Skeletal muscle satellite cell (primary cell): Measurements from ENCODE around the gene MYRIP.
"Not testable (repeated sequence)": the region's sequence is repeated elsewhere in the genome, so short reads cannot be mapped to it uniquely, and the experiment has no call there.

Experiments
- H3K27me3 ChIP-seq: 2 replicates; pipeline ENCODE4 v1.7.0; 2013; ENCODE audit warnings: low read length; ENCODE audit not compliant: control insufficient read depth, insufficient read depth
- H3K36me3 ChIP-seq: 2 replicates; pipeline ENCODE4 v1.7.0; 2013; ENCODE audit warnings: mild to moderate bottlenecking, control low read depth, low read length; ENCODE audit not compliant: insufficient read depth
- H3K4me1 ChIP-seq: 2 replicates; pipeline ENCODE4 v1.7.0; 2013; ENCODE audit warnings: low read length; ENCODE audit not compliant: control insufficient read depth, insufficient read depth
- H3K4me2 ChIP-seq: 2 replicates; pipeline ENCODE4 v1.7.0; 2013; ENCODE audit warnings: mild to moderate bottlenecking, low read length
- H3K4me3 ChIP-seq: 2 replicates; pipeline ENCODE4 v1.7.0; 2013; ENCODE audit warnings: low read length
- H3K9ac ChIP-seq: 2 replicates; pipeline ENCODE4 v1.7.0; 2013; ENCODE audit warnings: mild to moderate bottlenecking, low read depth, low read length, moderate library complexity
- H3K9me3 ChIP-seq: replicated peaks from 2 replicates; pipeline ENCODE4 v1.7.0; 2013; ENCODE audit warnings: mild to moderate bottlenecking, control low read depth, low read length

The MYRIP gene

GRCh38 chr3:40012381-40012780 is 203.0 kb downstream of the MYRIP start:
- H3K27me3 ChIP-seq: peaks cover 3% of the 10 kb centered on the region
- H3K4me3 ChIP-seq: no peak overlapping the region
- H3K4me2 ChIP-seq: no peak overlapping the region
- no peak overlapping the region for H3K9ac ChIP-seq
- H3K36me3 ChIP-seq: no peaks in the 10 kb centered on the region
- H3K9me3 ChIP-seq: no peaks in the 10 kb centered on the region
- no peaks in the 10 kb centered on the region for H3K4me1 ChIP-seq

- peaks cover under 1% of the 10 kb centered on the region for H3K27me3 ChIP-seq
Observed at GRCh38 chr3:40016391-40016790, 207.0 kb downstream of the MYRIP start.

GRCh38 chr3:40018369-40018768 is 209.0 kb downstream of the MYRIP start:
- H3K4me3 ChIP-seq: no peak overlapping the region
- no peaks in the 10 kb centered on the region for H3K27me3 ChIP-seq
- H3K9ac ChIP-seq: no peak overlapping the region
- no peaks in the 10 kb centered on the region for H3K9me3 ChIP-seq
- H3K4me1 ChIP-seq: no peaks in the 10 kb centered on the region
- no peak overlapping the region for H3K4me2 ChIP-seq
- no peaks in the 10 kb centered on the region for H3K36me3 ChIP-seq

More at GRCh38 chr3:40016391-40016790, 207.0 kb downstream of the MYRIP start:
- Histone ChIP-seq H3K9ac (no peak overlapping the region), H3K4me1 (no peaks in the 10 kb centered on the region), H3K9me3 (no peaks in the 10 kb centered on the region), H3K36me3 (no peaks in the 10 kb centered on the region), H3K4me3 (no peak overlapping the region), H3K4me2 (no peak overlapping the region)

- H3K9ac ChIP-seq: no peak overlapping the region
- H3K4me1 ChIP-seq: no peaks in the 10 kb centered on the region
- no peak overlapping the region for H3K4me3 ChIP-seq
- H3K9me3 ChIP-seq: no peaks in the 10 kb centered on the region
- H3K4me2 ChIP-seq: no peak overlapping the region
- H3K36me3 ChIP-seq: no peaks in the 10 kb centered on the region
- H3K27me3 ChIP-seq: no peaks in the 10 kb centered on the region
Observed at GRCh38 chr3:40019376-40019775, 210.0 kb downstream of the MYRIP start.

GRCh38 chr3:40020689-40021088 is 211.3 kb downstream of the MYRIP start:
- Histone ChIP-seq H3K36me3 (no peaks in the 10 kb centered on the region), H3K9me3 (no peaks in the 10 kb centered on the region), H3K4me1 (no peaks in the 10 kb centered on the region), H3K4me3 (no peak overlapping the region), H3K9ac (no peak overlapping the region), H3K27me3 (no peaks in the 10 kb centered on the region), H3K4me2 (no peak overlapping the region)

GRCh38 chr3:40021338-40021737 is 211.9 kb downstream of the MYRIP start:
- Histone ChIP-seq H3K4me3 (no peak overlapping the region), H3K9ac (no peak overlapping the region), H3K27me3 (no peaks in the 10 kb centered on the region), H3K4me2 (no peak overlapping the region), H3K4me1 (no peaks in the 10 kb centered on the region), H3K9me3 (no peaks in the 10 kb centered on the region), H3K36me3 (no peaks in the 10 kb centered on the region)

- Histone ChIP-seq H3K9me3 (no peaks in the 10 kb centered on the region), H3K4me1 (no peaks in the 10 kb centered on the region), H3K36me3 (no peaks in the 10 kb centered on the region), H3K4me3 (no peak overlapping the region), H3K27me3 (no peaks in the 10 kb centered on the region), H3K4me2 (no peak overlapping the region), H3K9ac (no peak overlapping the region)
Observed at GRCh38 chr3:40022297-40022827, 213.0 kb downstream of the MYRIP start.

- Histone ChIP-seq H3K9me3 (no peaks in the 10 kb centered on the region), H3K4me2 (no peak overlapping the region), H3K27me3 (no peaks in the 10 kb centered on the region), H3K36me3 (no peaks in the 10 kb centered on the region), H3K4me3 (no peak overlapping the region), H3K9ac (no peak overlapping the region), H3K4me1 (no peaks in the 10 kb centered on the region)
Observed at GRCh38 chr3:40024526-40024925, 215.1 kb downstream of the MYRIP start.

GRCh38 chr3:40025892-40026291 is 216.5 kb downstream of the MYRIP start:
- H3K9ac ChIP-seq, H3K4me3 ChIP-seq: not testable (repeated sequence)

GRCh38 chr3:40035177-40035576 is 225.8 kb downstream of the MYRIP start:
- Histone ChIP-seq H3K9me3 (no peaks in the 10 kb centered on the region), H3K4me2 (no peak overlapping the region), H3K9ac (no peak overlapping the region), H3K4me1 (no peaks in the 10 kb centered on the region), H3K36me3 (no peaks in the 10 kb centered on the region), H3K27me3 (no peaks in the 10 kb centered on the region), H3K4me3 (no peak overlapping the region)

More at GRCh38 chr3:40025892-40026291, 216.5 kb downstream of the MYRIP start:
- H3K9me3 ChIP-seq, H3K27me3 ChIP-seq, H3K4me1 ChIP-seq, H3K4me2 ChIP-seq, H3K36me3 ChIP-seq: not testable (repeated sequence)

GRCh38 chr3:40037582-40037981 is 228.2 kb downstream of the MYRIP start:
- Histone ChIP-seq H3K4me1 (peaks cover 2% of the 10 kb centered on the region), H3K4me2 (no peak overlapping the region), H3K4me3 (no peak overlapping the region), H3K27me3 (no peaks in the 10 kb centered on the region), H3K9me3 (no peaks in the 10 kb centered on the region), H3K36me3 (no peaks in the 10 kb centered on the region), H3K9ac (no peak overlapping the region)

- Histone ChIP-seq H3K27me3 (no peaks in the 10 kb centered on the region), H3K9ac (no peak overlapping the region), H3K4me3 (no peak overlapping the region), H3K36me3 (no peaks in the 10 kb centered on the region), H3K4me2 (no peak overlapping the region), H3K4me1 (peaks cover 29% of the 10 kb centered on the region), H3K9me3 (no peaks in the 10 kb centered on the region)
Observed at GRCh38 chr3:40042752-40043443, 233.5 kb downstream of the MYRIP start.
